Neural progenitor cell (in vitro differentiated cells): ENCODE measurements around the gene CACNA1D.

ENCODE experiments used
- CTCF ChIP-seq: fragments of 200-600 bp; sonication (generic); IDR thresholded peaks from 2 replicates; pipeline ENCODE4 v1.5.1; 2017; ENCODE audit warnings: antibody characterized with exemption, mild to moderate bottlenecking
- EZH2 ChIP-seq: fragments of 200-600 bp; sonication (generic); IDR thresholded peaks from 2 replicates; pipeline ENCODE4 v1.6.1; 2017; ENCODE audit warnings: antibody characterized with exemption, mild to moderate bottlenecking, moderate library complexity

GRCh38 chr3:53614307-53614706, 119.9 kb downstream of the CACNA1D start:
- TF ChIP-seq CTCF (no peak), EZH2 (no peak)
